NB4 (cell line): ENCODE results near the gene GSC2.

Source experiments
- MYC ChIP-seq: IDR thresholded peaks from 2 replicates; pipeline ENCODE4 v1.6.1; 2011; ENCODE audit warnings: low read depth, low read length
- POLR2A ChIP-seq: IDR thresholded peaks from 2 replicates; pipeline ENCODE4 v1.6.1; 2011; ENCODE audit warnings: mild to moderate bottlenecking; ENCODE audit not compliant: insufficient read length; ENCODE audit errors: extremely low read depth
- TF ChIP-seq, protein P1 (sequence below): IDR thresholded peaks from one replicate; pipeline ENCODE4 v1.5.1; 2012; ENCODE audit warnings: low read depth, low read length
- TF ChIP-seq, protein P2 (sequence below): IDR thresholded peaks from 2 replicates; pipeline ENCODE4 v1.6.1; 2011; ENCODE audit warnings: low read depth, low read length

DNA sequence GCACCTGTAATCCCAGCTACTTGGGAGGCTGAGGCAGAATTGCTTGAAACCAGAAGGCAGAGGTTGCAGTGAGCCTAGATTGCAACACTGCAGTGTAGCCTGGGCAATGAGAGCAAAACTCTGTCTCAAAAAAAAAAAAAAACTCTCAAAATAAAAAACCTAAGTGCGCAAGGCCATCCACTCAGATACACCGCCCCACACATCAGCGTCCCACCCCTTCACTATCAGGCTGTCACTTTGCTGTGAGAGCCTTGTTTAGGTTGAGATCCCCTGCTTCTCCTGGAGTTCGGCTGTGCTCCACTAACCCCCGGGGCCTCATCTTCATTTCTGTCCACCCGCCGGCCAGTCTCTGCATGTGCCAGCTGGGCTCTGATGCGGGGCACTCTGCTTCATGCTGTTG, 16.3 kb upstream of the GSC2 start:
- no peak for TF ChIP-seq POLR2A
- TF ChIP-seq, protein P1, sequence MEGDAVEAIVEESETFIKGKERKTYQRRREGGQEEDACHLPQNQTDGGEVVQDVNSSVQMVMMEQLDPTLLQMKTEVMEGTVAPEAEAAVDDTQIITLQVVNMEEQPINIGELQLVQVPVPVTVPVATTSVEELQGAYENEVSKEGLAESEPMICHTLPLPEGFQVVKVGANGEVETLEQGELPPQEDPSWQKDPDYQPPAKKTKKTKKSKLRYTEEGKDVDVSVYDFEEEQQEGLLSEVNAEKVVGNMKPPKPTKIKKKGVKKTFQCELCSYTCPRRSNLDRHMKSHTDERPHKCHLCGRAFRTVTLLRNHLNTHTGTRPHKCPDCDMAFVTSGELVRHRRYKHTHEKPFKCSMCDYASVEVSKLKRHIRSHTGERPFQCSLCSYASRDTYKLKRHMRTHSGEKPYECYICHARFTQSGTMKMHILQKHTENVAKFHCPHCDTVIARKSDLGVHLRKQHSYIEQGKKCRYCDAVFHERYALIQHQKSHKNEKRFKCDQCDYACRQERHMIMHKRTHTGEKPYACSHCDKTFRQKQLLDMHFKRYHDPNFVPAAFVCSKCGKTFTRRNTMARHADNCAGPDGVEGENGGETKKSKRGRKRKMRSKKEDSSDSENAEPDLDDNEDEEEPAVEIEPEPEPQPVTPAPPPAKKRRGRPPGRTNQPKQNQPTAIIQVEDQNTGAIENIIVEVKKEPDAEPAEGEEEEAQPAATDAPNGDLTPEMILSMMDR, result no peak
- TF ChIP-seq, protein P2, sequence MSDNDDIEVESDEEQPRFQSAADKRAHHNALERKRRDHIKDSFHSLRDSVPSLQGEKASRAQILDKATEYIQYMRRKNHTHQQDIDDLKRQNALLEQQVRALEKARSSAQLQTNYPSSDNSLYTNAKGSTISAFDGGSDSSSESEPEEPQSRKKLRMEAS, result no peak
- no peak for TF ChIP-seq MYC
